ENCODE results near the gene PHKA2.

Gene PHKA2

GRCh38 chrX:19007868-19008267, 24.0 kb upstream of the PHKA2 start:
- no peaks in the 10 kb centered on the region for H3K27me3 ChIP-seq (replicated peaks)
- no peak for TF ChIP-seq CTCF (IDR thresholded peaks at IDR 0.05; ENCODE audit: low read depth, low read length, missing control alignments)
- in situ Hi-C loops (cut with HindIII; ENCODE audit: low pct_ligation_motif_present, low sequenced_read_pairs): no loop called here
- H3K36me3 ChIP-seq (replicated peaks): no peaks in the 10 kb centered on the region
- H3K27ac ChIP-seq: no peak overlapping the region
- no peak overlapping the region for H3K4me3 ChIP-seq (ENCODE audit: low read depth, low read length)
- no peak for DNase-seq

- Histone ChIP-seq H3K4me3 (ENCODE audit: low read depth, low read length) (no peak overlapping the region), H3K27ac (no peak overlapping the region), H3K27me3 (replicated peaks) (no peaks in the 10 kb centered on the region), H3K36me3 (replicated peaks) (no peaks in the 10 kb centered on the region)
- TF ChIP-seq CTCF (IDR thresholded peaks at IDR 0.05; ENCODE audit: low read depth, low read length, missing control alignments): no peak
- no peak for DNase-seq
- in situ Hi-C loops (cut with HindIII; ENCODE audit: low pct_ligation_motif_present, low sequenced_read_pairs): no loop called here
These were observed 23.1 kb upstream of the PHKA2 start for GRCh38 chrX:19007011-19007410.

- TF ChIP-seq CTCF (IDR thresholded peaks at IDR 0.05; ENCODE audit: low read depth, low read length, missing control alignments): peak; percentile 16
- in situ Hi-C loops (cut with HindIII; ENCODE audit: low pct_ligation_motif_present, low sequenced_read_pairs): no loop called here
- DNase-seq: no peak
- Histone ChIP-seq H3K36me3 (replicated peaks) (no peaks in the 10 kb centered on the region), H3K27me3 (replicated peaks) (no peaks in the 10 kb centered on the region), H3K27ac (no peak overlapping the region), H3K4me3 (ENCODE audit: low read depth, low read length) (no peak overlapping the region)
These were observed 22.0 kb upstream of the PHKA2 start for GRCh38 chrX:19005909-19006308.

DNA sequence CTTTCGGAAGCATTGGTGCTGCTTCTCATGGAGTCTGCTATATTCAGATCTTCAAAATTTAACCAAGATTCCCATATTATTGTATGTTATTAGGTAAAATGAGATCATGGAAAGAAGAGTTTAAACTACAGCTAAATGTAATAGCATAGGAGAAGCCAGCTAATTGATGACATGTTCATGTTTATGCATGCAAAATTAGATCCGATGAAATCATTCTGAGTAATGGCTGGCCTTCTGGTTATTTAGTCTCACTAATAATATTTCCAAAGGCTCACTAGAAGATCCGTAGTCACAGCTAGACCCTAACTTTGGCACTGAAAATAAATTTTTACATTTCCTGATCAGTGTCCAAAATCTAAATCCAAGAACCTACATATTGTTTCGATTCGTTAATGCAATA, 19.8 kb upstream of the PHKA2 start:
- in situ Hi-C loops (cut with HindIII; ENCODE audit: low pct_ligation_motif_present, low sequenced_read_pairs): no loop called here
- Histone ChIP-seq H3K27me3 (replicated peaks) (no peaks in the 10 kb centered on the region), H3K36me3 (replicated peaks) (no peaks in the 10 kb centered on the region), H3K4me3 (ENCODE audit: low read depth, low read length) (no peak overlapping the region), H3K27ac (no peak overlapping the region)
- no peak for TF ChIP-seq CTCF (IDR thresholded peaks at IDR 0.05; ENCODE audit: low read depth, low read length, missing control alignments)
- DNase-seq: no peak

- H3K4me3 ChIP-seq (ENCODE audit: low read depth, low read length): no peak overlapping the region
- H3K27me3 ChIP-seq (replicated peaks): no peaks in the 10 kb centered on the region
- TF ChIP-seq CTCF (IDR thresholded peaks at IDR 0.05; ENCODE audit: low read depth, low read length, missing control alignments): no peak
- H3K36me3 ChIP-seq (replicated peaks): no peaks in the 10 kb centered on the region
- in situ Hi-C loops (cut with HindIII; ENCODE audit: low pct_ligation_motif_present, low sequenced_read_pairs): no loop called here
- DNase-seq: no peak
- no peak overlapping the region for H3K27ac ChIP-seq
These were observed 14.7 kb upstream of the PHKA2 start for GRCh38 chrX:18998653-18999052.

- Histone ChIP-seq H3K27ac (no peak overlapping the region), H3K4me3 (ENCODE audit: low read depth, low read length) (no peak overlapping the region), H3K27me3 (replicated peaks) (no peaks in the 10 kb centered on the region), H3K36me3 (replicated peaks) (no peaks in the 10 kb centered on the region)
- TF ChIP-seq CTCF (IDR thresholded peaks at IDR 0.05; ENCODE audit: low read depth, low read length, missing control alignments): no peak
- DNase-seq: no peak
- in situ Hi-C loops (cut with HindIII; ENCODE audit: low pct_ligation_motif_present, low sequenced_read_pairs): no loop called here
These were observed 14.0 kb upstream of the PHKA2 start for GRCh38 chrX:18997916-18998315.
